ACHN (cell line): Measurements from ENCODE around the gene GALR1.

Source experiments
- DNase-seq: peaks from one replicate; pipeline ENCODE4 v3.0.0-alpha.2; 2015
- in situ Hi-C: cut with HindIII; loops from 2 replicates; pipeline ENCODE4 v1.10.0; 2017; ENCODE audit warnings: low sequenced_read_pairs, low pct_ligation_motif_present, low pct_unique_long_range_greater_than_20kb

GALR1 gene

DNA sequence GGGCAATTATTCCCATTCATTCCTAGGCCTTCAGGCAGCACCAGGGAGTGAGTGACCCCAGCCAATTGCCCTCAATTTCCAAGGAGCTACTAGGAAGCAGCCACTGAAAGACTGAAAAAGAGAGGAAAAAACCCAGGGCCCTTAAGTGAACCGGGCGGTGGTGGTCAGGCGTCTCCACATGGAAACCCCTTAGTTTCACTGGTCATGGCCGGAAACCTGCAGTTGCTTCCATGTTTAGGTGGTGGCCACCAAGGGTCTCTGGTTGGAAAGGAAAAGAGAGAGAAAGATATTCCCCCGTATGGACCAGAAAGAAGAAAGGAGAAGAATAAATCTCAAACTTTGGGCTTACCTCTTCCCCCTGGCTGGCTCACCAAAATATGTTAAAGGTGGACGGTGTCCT is 64.9 kb downstream of the GALR1 start:
- in situ Hi-C loops, result no loop called here
- DNase-seq, result no peak

DNA sequence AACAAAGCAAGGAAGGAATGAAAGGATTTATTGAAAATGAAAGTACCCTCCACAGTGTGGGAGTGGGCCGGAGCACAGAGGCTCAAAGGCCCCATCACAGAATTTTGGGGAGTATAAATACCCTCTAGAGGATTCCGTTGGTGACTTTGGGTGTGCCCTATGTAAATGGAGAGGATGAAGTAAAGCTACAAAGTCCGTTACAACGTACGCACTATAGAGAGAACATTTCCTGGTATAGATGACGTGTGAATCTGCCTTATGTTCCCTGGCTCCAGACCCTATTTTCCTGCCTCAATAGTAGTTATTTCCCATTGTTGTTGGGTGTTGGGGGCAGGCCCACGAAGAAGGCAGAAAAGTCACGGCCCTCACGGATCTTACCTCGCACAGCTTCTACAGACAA is 65.3 kb downstream of the GALR1 start:
- in situ Hi-C loops, result no loop called here
- DNase-seq, result no peak

DNA sequence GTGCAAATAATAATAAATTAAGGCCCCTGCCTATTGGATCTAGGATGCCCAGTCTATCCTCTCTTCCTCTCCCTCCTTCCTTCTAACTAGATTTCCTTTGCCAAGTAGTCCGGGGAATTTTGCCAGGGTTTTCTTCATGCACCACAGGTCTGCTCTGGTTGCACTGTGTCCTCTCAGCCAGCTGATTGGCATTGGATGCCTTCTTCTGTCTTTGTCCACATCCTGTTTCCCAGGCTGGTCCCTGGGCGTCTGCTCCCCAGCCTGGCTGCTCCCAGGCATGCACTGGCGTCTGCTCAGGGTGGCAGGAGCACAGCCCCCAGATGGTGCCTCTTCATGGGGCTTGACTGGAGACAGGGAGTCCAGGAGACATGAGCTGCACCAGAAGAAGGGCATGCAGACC is 66.4 kb downstream of the GALR1 start:
- in situ Hi-C loops, result no loop called here
- no peak for DNase-seq

DNA sequence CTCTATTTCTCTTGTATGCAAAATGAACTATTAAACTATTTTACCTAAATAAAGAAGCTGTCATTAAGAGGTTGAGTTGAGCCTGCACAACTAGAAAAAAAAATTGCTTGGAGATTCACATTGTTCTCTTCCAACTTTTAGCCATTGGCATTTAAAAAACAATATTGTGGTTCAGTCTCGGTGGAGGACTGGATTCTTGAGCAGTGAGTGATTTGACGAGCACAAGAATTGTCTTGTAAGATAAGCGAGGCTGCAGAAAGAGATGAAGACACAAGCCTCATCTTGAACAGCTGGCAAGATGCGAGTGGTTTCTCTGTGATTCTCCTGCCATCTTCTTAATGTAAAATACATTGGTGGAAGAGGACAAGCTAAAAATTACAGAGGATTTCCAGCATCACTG is 67.0 kb downstream of the GALR1 start:
- in situ Hi-C loops, result no loop called here
- DNase-seq, result no peak

DNA sequence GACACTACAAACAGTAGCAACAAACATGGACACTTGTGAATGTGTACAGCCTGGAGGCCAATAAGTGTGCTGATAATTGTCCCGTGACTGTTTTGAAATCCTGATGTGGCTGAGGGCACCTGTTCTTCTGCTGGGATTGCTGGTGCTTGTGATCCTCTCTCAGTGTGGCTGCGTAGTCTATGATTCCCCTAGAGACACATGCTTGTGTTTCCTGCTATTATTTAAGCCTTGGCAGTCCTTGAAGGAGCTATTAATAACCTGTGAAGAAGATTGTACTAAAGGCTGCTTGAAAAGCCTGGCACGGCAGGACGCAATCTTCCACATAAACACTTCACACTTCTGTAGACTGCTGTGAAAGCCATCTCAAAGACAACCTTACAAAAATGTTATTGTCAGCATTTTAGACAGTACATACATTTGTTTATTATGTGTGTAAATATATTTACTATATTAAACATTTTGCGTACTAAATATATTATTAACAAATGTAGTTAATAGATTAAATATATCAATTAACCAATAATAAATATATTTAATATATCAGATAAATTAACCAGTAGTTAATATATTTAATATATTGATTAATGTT is 71.4 kb downstream of the GALR1 start:
- DNase-seq, result no peak
- in situ Hi-C loops, result no loop called here

DNA sequence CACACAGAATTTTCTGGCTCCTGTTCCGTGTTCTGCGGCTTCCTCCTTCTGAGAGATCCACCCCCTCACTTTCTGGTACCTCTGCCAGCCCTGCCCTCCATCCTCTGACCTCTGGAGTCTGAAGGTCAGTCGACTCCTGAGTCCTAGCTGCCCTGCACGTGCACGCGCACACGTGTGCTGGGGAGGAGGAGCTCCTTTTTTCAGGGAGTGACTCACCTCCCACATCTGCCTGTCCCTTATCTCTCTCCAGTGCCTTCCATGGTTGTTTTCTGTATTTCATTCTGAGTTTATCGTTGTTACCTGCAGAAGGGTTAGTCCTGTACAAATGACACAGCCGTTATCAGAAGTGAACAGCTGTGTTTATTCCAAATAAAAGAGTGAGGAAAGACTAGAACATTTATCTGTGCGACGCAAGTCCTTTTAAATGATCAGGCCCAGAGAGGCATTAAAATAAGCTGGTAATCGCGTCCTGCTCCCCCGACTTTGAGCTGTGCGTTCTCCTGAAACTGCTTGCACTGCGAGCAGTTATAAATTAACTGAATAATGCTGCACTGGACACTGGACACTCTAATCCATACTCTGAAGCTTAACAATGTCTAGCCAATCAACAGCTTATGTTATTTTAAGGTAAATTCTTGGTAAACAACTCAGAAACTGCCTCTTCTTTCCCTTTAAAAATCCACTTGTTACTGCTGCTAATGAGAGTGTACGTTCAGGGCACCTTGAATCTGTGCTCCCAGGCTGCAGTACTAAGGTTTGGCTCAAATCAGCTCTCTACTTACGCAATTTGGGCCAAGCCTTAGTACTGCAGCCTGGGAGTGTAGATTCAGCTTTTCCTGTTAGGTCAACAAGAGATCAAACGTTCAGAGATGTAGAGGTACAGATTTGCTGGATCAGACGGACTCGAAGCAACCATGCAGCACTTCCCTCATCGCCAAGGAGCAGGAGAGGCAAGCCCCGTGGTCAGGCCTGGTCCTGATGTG is 72.5 kb downstream of the GALR1 start:
- no peak for DNase-seq
- in situ Hi-C loops, result no loop called here

DNA sequence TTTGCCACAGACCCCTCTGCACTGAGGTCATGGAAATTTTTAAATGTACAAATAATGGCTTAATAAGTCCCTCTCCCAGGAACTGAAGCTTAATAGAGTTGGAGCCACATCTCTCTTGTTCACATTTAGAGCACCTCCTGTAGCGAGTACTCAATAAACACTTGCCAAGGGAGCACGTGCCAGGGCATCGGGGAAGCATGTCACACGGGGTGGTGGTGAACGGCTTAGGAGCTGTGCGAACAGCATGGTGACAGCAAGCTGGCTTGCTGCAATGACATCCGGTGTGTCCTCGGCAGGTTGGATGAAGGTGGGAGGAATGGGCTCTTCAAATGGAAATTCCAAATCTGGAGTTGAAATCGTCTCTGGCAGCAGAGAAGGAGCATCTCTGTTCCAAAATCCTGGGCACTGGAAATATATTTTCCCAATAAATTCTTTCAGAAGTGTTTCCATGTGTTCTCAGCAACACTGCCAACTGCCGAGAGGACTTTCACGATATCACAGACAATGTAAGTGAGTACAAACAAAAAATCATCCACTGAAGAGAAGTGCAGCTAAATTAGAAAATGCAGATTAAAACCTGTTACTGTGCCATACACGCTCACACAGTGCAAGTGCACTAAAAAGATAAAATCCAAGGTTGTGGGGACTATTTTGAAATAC is 74.1 kb downstream of the GALR1 start:
- in situ Hi-C loops, result no loop called here
- no peak for DNase-seq
